HEK293T (cell line): ENCODE measurements around the gene COL19A1.

ENCODE experiments used
- ARNT ChIP-seq: fragments of 450-650 bp; IDR thresholded peaks from 2 replicates; pipeline ENCODE4 v1.6.1; 2017; ENCODE audit warnings: mild to moderate bottlenecking
- BHLHE40 ChIP-seq: fragments of 450-650 bp; IDR thresholded peaks from 2 replicates; pipeline ENCODE4 v1.6.1; 2016; ENCODE audit warnings: mild to moderate bottlenecking, moderate library complexity, borderline replicate concordance
- ELF4 ChIP-seq: fragments of 450-650 bp; IDR thresholded peaks from 2 replicates; pipeline ENCODE4 v1.6.1; 2017; ENCODE audit warnings: antibody characterized with exemption
- FOXA1 ChIP-seq: fragments of 450-650 bp; IDR thresholded peaks from 2 replicates; pipeline ENCODE4 v1.6.1; 2016; ENCODE audit warnings: mild to moderate bottlenecking
- LEF1 ChIP-seq: fragments of 450-650 bp; IDR thresholded peaks from 2 replicates; pipeline ENCODE4 v1.6.1; 2017; ENCODE audit warnings: mild to moderate bottlenecking, borderline replicate concordance
- PKNOX1 ChIP-seq: fragments of 450-650 bp; IDR thresholded peaks from 2 replicates; pipeline ENCODE4 v1.6.1; 2016
- SP1 ChIP-seq: fragments of 450-650 bp; IDR thresholded peaks from 2 replicates; pipeline ENCODE4 v1.6.1; 2017
- SUZ12 ChIP-seq: fragments of 450-650 bp; IDR thresholded peaks from 2 replicates; pipeline ENCODE4 v1.6.1; 2016; ENCODE audit warnings: mild to moderate bottlenecking
- TARDBP ChIP-seq: fragments of 450-650 bp; IDR thresholded peaks from 2 replicates; pipeline ENCODE4 v1.6.1; 2016
- ZNF384 ChIP-seq: fragments of 450-650 bp; IDR thresholded peaks from 2 replicates; pipeline ENCODE4 v1.6.1; 2016

DNA sequence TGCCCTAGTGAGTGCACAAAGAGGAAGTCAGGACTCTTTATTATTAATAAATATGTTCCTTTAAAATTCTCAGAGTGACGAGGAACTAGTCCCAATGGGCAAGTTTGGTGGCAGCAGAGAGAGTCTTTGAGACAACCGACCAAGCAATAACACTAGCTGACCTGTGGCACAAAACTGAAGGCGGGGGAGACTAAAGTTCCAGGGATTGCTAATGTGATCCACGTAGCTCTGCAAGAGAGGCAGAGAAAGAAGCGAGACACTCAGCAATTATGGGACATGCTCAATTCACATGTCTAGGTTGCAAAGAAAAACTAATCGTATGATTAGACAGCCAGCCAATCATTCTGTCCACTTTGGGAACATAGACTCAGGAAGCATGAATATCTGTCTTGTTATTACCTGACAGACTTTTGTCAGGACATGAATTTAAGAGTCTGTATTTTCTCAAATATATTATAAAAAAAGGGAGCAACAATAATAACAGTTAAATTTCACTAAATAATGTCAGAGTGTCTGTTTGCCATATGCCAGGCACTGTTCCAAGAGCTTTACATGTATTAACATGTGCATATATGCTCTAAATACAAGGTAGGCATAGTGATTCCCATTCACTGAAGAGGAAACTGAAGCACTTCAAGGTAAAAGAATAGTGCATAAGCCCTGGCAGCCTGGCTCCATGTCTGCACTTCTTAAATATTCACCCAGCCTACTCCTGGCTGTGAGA, 355.5 kb downstream of the COL19A1 start:
- no peak for TF ChIP-seq ZNF384
- TF ChIP-seq ARNT: no peak
- no peak for TF ChIP-seq BHLHE40
- TF ChIP-seq SP1: no peak
- no peak for TF ChIP-seq SUZ12
- no peak for TF ChIP-seq TARDBP
- TF ChIP-seq ELF4: no peak
- no peak for TF ChIP-seq FOXA1
- no peak for TF ChIP-seq LEF1
- TF ChIP-seq PKNOX1: no peak
